CD4-positive, alpha-beta T cell treated with Interleukin-21 for 1 hour (primary cell): ENCODE data around the gene CRHR1.

Source experiments
- DNase-seq: peaks from one replicate; pipeline ENCODE4 v3.0.0-alpha.2; 2020

The CRHR1 gene

GRCh38 chr17:45870342-45870974, 86.3 kb downstream of the CRHR1 start:
- no peak for DNase-seq

- DNase-seq, result no peak
These were observed 87.6 kb downstream of the CRHR1 start for GRCh38 chr17:45871718-45872117.

- peak; percentile 34 for DNase-seq
These were observed 89.6 kb downstream of the CRHR1 start for GRCh38 chr17:45873728-45874127.

- DNase-seq, result peak; percentile 26
These were observed 90.0 kb downstream of the CRHR1 start for GRCh38 chr17:45874151-45874550.

- DNase-seq, result no peak
These were observed 92.4 kb downstream of the CRHR1 start for GRCh38 chr17:45876539-45876938.

GRCh38 chr17:45877467-45877866, 93.3 kb downstream of the CRHR1 start:
- DNase-seq, result no peak

- DNase-seq, result no peak
These were observed 98.9 kb downstream of the CRHR1 start for GRCh38 chr17:45883063-45883462.
